ENCODE measurements around the gene NCKAP5.

GRCh38 chr2:133365117-133365516 is 203.1 kb downstream of the NCKAP5 start:
- no peak for TF ChIP-seq CTCF (IDR thresholded peaks at IDR 0.05; ENCODE audit: low read length)
- no peak for TF ChIP-seq EZH2 (IDR thresholded peaks at IDR 0.05; ENCODE audit: borderline replicate concordance, low read length)
